IMR-90 (cell line): ENCODE measurements around the gene IL24. TPM values are rescaled to one million over a fixed set of nuclear protein-coding genes. Genes with fewer than 3 reads are reported as not detected.

Experiments used
- ATAC-seq: fragments of 200-7000 bp; cut with Tn5 transposase; 2 replicates; pipeline ENCODE4 v1.9.1; 2020; ENCODE audit warnings: low read depth, mild to moderate bottlenecking, moderate library complexity
- BruUV-seq: library from RNA; stranded (reverse); fragments of 400-500 nt; replicated peaks from 2 replicates; lab custom pipeline; 2021; lab: Mats Ljungman, UMichigan
- CTCF ChIA-PET: fragments of 300-600 bp; formaldehyde crosslinking; extraction: SDS; loops from one replicate; lab custom pipeline; 2021; ENCODE audit warnings: antibody characterized with exemption; lab: Yijun Ruan, JAX
- POLR2A ChIA-PET: fragments of 300-600 bp; sonication (Branson Sonifier 250); formaldehyde crosslinking; loops from one replicate; lab custom pipeline; 2022; ENCODE audit warnings: antibody characterized with exemption; ENCODE audit not compliant: unreplicated experiment; lab: Charles Lee
- DNase-seq: peaks from one replicate; pipeline ENCODE4 v3.0.0; 2013
- H2AFZ ChIP-seq: replicated peaks from 2 replicates; pipeline ENCODE3; 2013; ENCODE audit warnings: low read length, mild to moderate bottlenecking; ENCODE audit not compliant: poor library complexity
- H2AK5ac ChIP-seq: 2 replicates; pipeline ENCODE4 v1.6.1; 2013; ENCODE audit warnings: low read depth, low read length, inconsistent platforms
- H2AK9ac ChIP-seq: replicated peaks from 2 replicates; pipeline ENCODE3; 2013; ENCODE audit warnings: mild to moderate bottlenecking, low read depth, low read length, moderate library complexity; ENCODE audit not compliant: poor library complexity
- H2BK120ac ChIP-seq: 2 replicates; pipeline ENCODE4 v1.6.1; 2013; ENCODE audit warnings: low read depth, low read length, inconsistent platforms
- H2BK15ac ChIP-seq: 3 replicates; pipeline ENCODE4 v1.6.1; 2013; ENCODE audit warnings: low read depth, low read length, inconsistent platforms
- H2BK20ac ChIP-seq: 2 replicates; pipeline ENCODE4 v1.6.1; 2013; ENCODE audit warnings: low read depth, mild to moderate bottlenecking, inconsistent platforms, low read length, moderate library complexity
- H2BK5ac ChIP-seq: 2 replicates; pipeline ENCODE4 v1.6.1; 2013; ENCODE audit warnings: mild to moderate bottlenecking, low read depth, low read length, inconsistent platforms; ENCODE audit not compliant: poor library complexity, severe bottlenecking
- H3K14ac ChIP-seq: replicated peaks from 2 replicates; pipeline ENCODE4 v1.6.1; 2013; ENCODE audit warnings: low read depth, low read length, inconsistent platforms
- H3K18ac ChIP-seq: 2 replicates; pipeline ENCODE4 v1.6.1; 2013; ENCODE audit warnings: low read depth, low read length, control low read depth
- H3K23ac ChIP-seq: 2 replicates; pipeline ENCODE4 v1.6.1; 2013; ENCODE audit warnings: low read depth, low read length, inconsistent platforms
- H3K27ac ChIP-seq: 2 replicates; pipeline ENCODE4 v1.5.1; 2013; ENCODE audit warnings: mild to moderate bottlenecking, control low read depth, low read length; ENCODE audit not compliant: insufficient read depth
- H3K27me3 ChIP-seq: 2 replicates; pipeline ENCODE4 v1.6.1; 2013; ENCODE audit warnings: low read length; ENCODE audit not compliant: control insufficient read depth, insufficient read depth
- H3K36me3 ChIP-seq: 2 replicates; pipeline ENCODE4 v1.6.1; 2013; ENCODE audit warnings: low read length, mixed read lengths; ENCODE audit not compliant: control insufficient read depth, insufficient read depth
- H3K4ac ChIP-seq: 2 replicates; pipeline ENCODE4 v1.6.1; 2013; ENCODE audit warnings: low read depth, low read length, inconsistent platforms
- H3K4me1 ChIP-seq: 2 replicates; pipeline ENCODE4 v1.6.1; 2013; ENCODE audit warnings: low read length, mixed read lengths; ENCODE audit not compliant: control insufficient read depth, insufficient read depth
- H3K4me2 ChIP-seq: 2 replicates; pipeline ENCODE4 v1.6.1; 2013; ENCODE audit warnings: low read depth, mild to moderate bottlenecking, control low read depth, low read length, moderate library complexity
- H3K4me3 ChIP-seq: 2 replicates; pipeline ENCODE4 v1.5.1; 2013; ENCODE audit warnings: low read depth, mild to moderate bottlenecking, control low read depth, low read length, moderate library complexity; ENCODE audit not compliant: insufficient read depth
- H3K56ac ChIP-seq: 2 replicates; pipeline ENCODE4 v1.6.1; 2013; ENCODE audit warnings: low read length, inconsistent platforms; ENCODE audit not compliant: insufficient read depth; ENCODE audit errors: extremely low read depth
- H3K79me1 ChIP-seq, 2 experiments: 2 replicates each; pipeline ENCODE4 v1.6.1; 2013; ENCODE audit warnings: low read length in 2 of 2, inconsistent platforms in 1 of 2, low read depth in 1 of 2
- H3K9ac ChIP-seq: 2 replicates; pipeline ENCODE4 v1.6.1; 2013; ENCODE audit warnings: low read depth, low read length, control low read depth
- H3K9me1 ChIP-seq: 2 replicates; pipeline ENCODE4 v1.6.1; 2013; ENCODE audit warnings: low read length, inconsistent platforms; ENCODE audit not compliant: insufficient read depth
- H3K9me3 ChIP-seq: 2 replicates; pipeline ENCODE4 v1.6.1; 2013; ENCODE audit warnings: low read length; ENCODE audit not compliant: control insufficient read depth, insufficient read depth
- H4K20me1 ChIP-seq: 2 replicates; pipeline ENCODE4 v1.6.1; 2013; ENCODE audit warnings: low read length, inconsistent platforms; ENCODE audit not compliant: insufficient read depth
- H4K5ac ChIP-seq: 2 replicates; pipeline ENCODE4 v1.6.1; 2013; ENCODE audit warnings: mild to moderate bottlenecking, low read depth, low read length, control low read depth
- H4K8ac ChIP-seq, 2 experiments: 2 replicates each; pipeline ENCODE4 v1.6.1; 2013; ENCODE audit warnings: low read depth in 2 of 2, low read length in 2 of 2, control low read depth in 1 of 2, inconsistent platforms in 1 of 2
- H4K91ac ChIP-seq: 2 replicates; pipeline ENCODE4 v1.6.1; 2013; ENCODE audit warnings: low read depth, low read length, inconsistent platforms; ENCODE audit not compliant: insufficient read depth
- MAFK ChIP-seq: IDR thresholded peaks from 2 replicates; pipeline ENCODE4 v1.6.1; 2012; ENCODE audit warnings: low read depth, low read length, improper control_type of control experiment
- RAD21 ChIP-seq: IDR thresholded peaks from 2 replicates; pipeline ENCODE4 v1.6.1; 2012; ENCODE audit warnings: low read length, improper control_type of control experiment
- WGBS, 2 experiments: methylation state at CpG; one replicate each; pipeline versions ENCODE4 v1.1.5 to v1.1.7; 2013; ENCODE audit warnings: missing lambda C conversion rate in 2 of 2; ENCODE audit not compliant: insufficient read length in 1 of 2; ENCODE audit errors: extremely low coverage in 2 of 2; 5-methylcytosine and 5-hydroxymethylcytosine counted together
- dilution Hi-C: fragments of 300-500 bp; cut with HindIII; formaldehyde crosslinking; loops from one replicate; pipeline ENCODE4 v1.14.3; 2018; ENCODE audit warnings: low sequenced_read_pairs; ENCODE audit not compliant: unreplicated experiment
- in situ Hi-C: fragments of 300-500 bp; cut with MboI; formaldehyde crosslinking; loops from 3 replicates; pipeline ENCODE4 v1.14.3; 2019; ENCODE audit warnings: low sequenced_read_pairs, inconsistent platforms, mixed read lengths
- intact Hi-C: fragments of 100-400 bp; cut with micrococcal nuclease; formaldehyde crosslinking; loops from 2 replicates; pipeline ENCODE4 v1.10.0; 2022
- polyA plus RNA-seq, 3 experiments: library from polyadenylated mRNA; depleted of rRNA; stranded (reverse); fragments of >200 nt; gene quantifications; 2 replicates each; pipeline ENCODE4 v1.2.3, GENCODE V29; 2012; ENCODE audit warnings: low replicate concordance in 1 of 3
- total RNA-seq: library from RNA; depleted of rRNA; stranded (reverse); fragments of >200 nt; gene quantifications from 2 replicates; pipeline ENCODE4 v1.2.3, GENCODE V29; 2012

IL24 gene
- total and polyA plus RNA-seq, 2 of the 4 experiments (the other 2 are of a cell fraction), result 0.12 to 0.18 TPM

GRCh38 chr1:206875752-206876377, 21.4 kb upstream of the IL24 start:
- intact Hi-C loops (no loop called here), in situ Hi-C loops (no loop called here), dilution Hi-C loops (no loop called here)
- no peak overlapping the region for H3K23ac ChIP-seq
- H3K36me3 ChIP-seq, result no peaks in the 10 kb centered on the region
- POLR2A ChIA-PET, result interaction anchor here (0.6 kb wide), 1 partner anchor 85 kb away, joined by 3 read pairs; no protein-coding TSS in a partner anchor
- no peak for DNase-seq
- H3K14ac ChIP-seq, result no peak overlapping the region
- H3K27me3 ChIP-seq, result no peaks in the 10 kb centered on the region
- H2BK15ac ChIP-seq, result no peak overlapping the region
- TF ChIP-seq MAFK (peak; percentile 88), RAD21 (no peak)
- no peak overlapping the region for H2AK5ac ChIP-seq
- H3K4ac ChIP-seq, result no peak overlapping the region
- H3K9ac ChIP-seq, result no peak overlapping the region
- WGBS, 2 experiments, result no CpG with 5 or more reads among the region's 3 CpGs
- no peak overlapping the region for H2BK5ac ChIP-seq
- H2BK20ac ChIP-seq, result no peak overlapping the region
- no peak overlapping the region for H3K27ac ChIP-seq
- H3K79me1 ChIP-seq, result no peaks in the 10 kb centered on the region
- H3K18ac ChIP-seq, result no peak overlapping the region
- H2BK120ac ChIP-seq, result no peak overlapping the region
- no peak overlapping the region for H3K4me2 ChIP-seq
- H3K4me1 ChIP-seq, result no peaks in the 10 kb centered on the region
- H2AFZ ChIP-seq, result no peak overlapping the region
- H3K9me3 ChIP-seq, result peaks cover 8% of the 10 kb centered on the region
- no peak overlapping the region for H4K8ac ChIP-seq
- no peak for ATAC-seq
- H4K20me1 ChIP-seq, result no peaks in the 10 kb centered on the region
- H2AK9ac ChIP-seq, result no peak overlapping the region
- H3K4me3 ChIP-seq, result no peak overlapping the region
- no TSS peak for BruUV-seq
- CTCF ChIA-PET, result interaction anchor here (1.2 kb wide), 1 partner anchor 10 kb away, joined by 5 read pairs; the partner anchor contains the start of gene IL20
- no peak overlapping the region for H4K91ac ChIP-seq
- no peak overlapping the region for H4K5ac ChIP-seq
- no peaks in the 10 kb centered on the region for H3K9me1 ChIP-seq
- H3K56ac ChIP-seq, result no peak overlapping the region
